A549 (cell line): ENCODE measurements around the gene RABIF. TPM values are rescaled to one million over a fixed set of nuclear protein-coding genes. Genes with fewer than 3 reads are reported as not detected.

Experiments used
- ATAC-seq, 2 experiments: fragments of 200-7000 bp in 1 of 2; fragments of >200 bp in 1 of 2; cut with Nextera tagmentation in 1 of 2; cut with Tn5 transposase in 1 of 2; 3 replicates each; pipeline versions ENCODE4 v1.8.0 to v1.9.1; 2018 to 2020; ENCODE audit warnings: mild to moderate bottlenecking in 1 of 2, moderate library complexity in 1 of 2
- CTCF ChIA-PET: fragments of 300-600 bp; sonication (Branson Sonifier 250); formaldehyde crosslinking; extraction: SDS; loops from one replicate; lab custom pipeline; 2021; ENCODE audit warnings: antibody characterized with exemption, inconsistent platforms; lab: Yijun Ruan, JAX
- POLR2A ChIA-PET: fragments of 350-600 bp; formaldehyde crosslinking; extraction: SDS; loops from one replicate; lab custom pipeline; 2021; ENCODE audit warnings: antibody characterized with exemption, inconsistent platforms; lab: Yijun Ruan, JAX
- DNase-seq, 2 experiments: peaks; one replicate each; pipeline versions ENCODE4 v3.0.0 to v3.0.0-alpha.2; 2011 to 2016; ENCODE audit warnings: low read depth in 1 of 2, low spot score in 1 of 2
- FAIRE-seq: peaks from 2 replicates; lab custom pipeline; 2011; peaks lifted over from hg19 to GRCh38; lab: Jason Lieb, UNC
- H3K27ac ChIP-seq, 2 experiments: fragments of >200 bp; sonication (Bioruptor Twin); formaldehyde crosslinking; 3 replicates each; pipeline ENCODE4 v1.5.1; 2016 to 2017
- H3K4me1 ChIP-seq: fragments of >200 bp; sonication (Bioruptor Twin); formaldehyde crosslinking; 3 replicates; pipeline ENCODE4 v1.6.1; 2016
- H3K4me2 ChIP-seq: fragments of >200 bp; sonication (Bioruptor Twin); formaldehyde crosslinking; 3 replicates; pipeline ENCODE4 v1.6.1; 2016
- H3K4me3 ChIP-seq: fragments of >200 bp; sonication (Bioruptor Twin); formaldehyde crosslinking; 3 replicates; pipeline ENCODE4 v1.5.1; 2016
- H3K9me3 ChIP-seq: fragments of >200 bp; sonication (Bioruptor Twin); formaldehyde crosslinking; 3 replicates; pipeline ENCODE4 v1.6.1; 2016
- CBX2 ChIP-seq: fragments of 200-600 bp; sonication (generic); IDR thresholded peaks from 2 replicates; pipeline ENCODE4 v1.6.1; 2016; ENCODE audit warnings: low read depth, mild to moderate bottlenecking, borderline replicate concordance
- CEBPB ChIP-seq, 2 experiments: fragments of >200 bp in 1 of 2; sonication (Bioruptor Twin) in 1 of 2; formaldehyde crosslinking in 1 of 2; IDR thresholded peaks; 2 replicates each; pipeline ENCODE4 v1.6.1; 2012 to 2016
- EP300 ChIP-seq, 2 experiments: fragments of >200 bp; sonication (Bioruptor Twin); formaldehyde crosslinking; IDR thresholded peaks; 2 replicates in 1 of 2; 3 replicates in 1 of 2; pipeline ENCODE4 v1.6.1; 2016 to 2017
- HDAC2 ChIP-seq: fragments of 200-600 bp; sonication (generic); IDR thresholded peaks from 2 replicates; pipeline ENCODE4 v1.6.1; 2016
- HOXA7 ChIP-seq: fragments of 250-450 bp; sonication (Bioruptor Pico); IDR thresholded peaks from 2 replicates; pipeline ENCODE4 v1.5.0; 2020; ENCODE audit warnings: mild to moderate bottlenecking, moderate library complexity
- HOXB13 ChIP-seq: fragments of 250-450 bp; sonication (Bioruptor Pico); IDR thresholded peaks from 2 replicates; pipeline ENCODE4 v1.5.0; 2020; ENCODE audit warnings: low read depth, mild to moderate bottlenecking, moderate library complexity
- KDM5A ChIP-seq: fragments of 200-600 bp; sonication (generic); IDR thresholded peaks from 2 replicates; pipeline ENCODE4 v1.6.1; 2016; ENCODE audit warnings: antibody characterized with exemption, mild to moderate bottlenecking
- NPAS2 ChIP-seq: fragments of 250-450 bp; sonication (Bioruptor Pico); IDR thresholded peaks from 2 replicates; pipeline ENCODE4 v1.8.0; 2022; ENCODE audit warnings: mild to moderate bottlenecking, moderate library complexity, borderline replicate concordance
- POLR2A ChIP-seq: IDR thresholded peaks from 2 replicates; pipeline ENCODE4 v1.6.1; 2012; ENCODE audit warnings: mild to moderate bottlenecking, low read length
- POLR2AphosphoS2 ChIP-seq: conservative IDR thresholded peaks from 2 replicates; pipeline ENCODE4 v1.6.1; 2012; ENCODE audit warnings: low read length, improper control_type of control experiment, inconsistent platforms
- RCOR1 ChIP-seq: fragments of 150-350 bp; IDR thresholded peaks from 2 replicates; pipeline ENCODE4 v1.6.1; 2014; ENCODE audit warnings: antibody characterized with exemption, low read length, low read depth
- RFX5 ChIP-seq: fragments of 450-650 bp; IDR thresholded peaks from 2 replicates; pipeline ENCODE4 v1.7.1; 2014; ENCODE audit warnings: antibody characterized with exemption, mild to moderate bottlenecking, moderate library complexity
- RNF2 ChIP-seq: fragments of 200-600 bp; sonication (generic); IDR thresholded peaks from 2 replicates; pipeline ENCODE4 v1.6.1; 2016; ENCODE audit warnings: low read depth, mild to moderate bottlenecking, antibody characterized with exemption, moderate library complexity, borderline replicate concordance
- ZC3H11A ChIP-seq: fragments of 450-650 bp; IDR thresholded peaks from 2 replicates; pipeline ENCODE4 v1.6.1; 2014; ENCODE audit warnings: antibody characterized with exemption, mild to moderate bottlenecking
- ZFP36 ChIP-seq: fragments of 450-650 bp; IDR thresholded peaks from 2 replicates; pipeline ENCODE4 v1.6.1; 2014; ENCODE audit warnings: borderline replicate concordance; ENCODE audit not compliant: partially characterized antibody
- ZNF302 ChIP-seq: fragments of 250-450 bp; sonication (Bioruptor Pico); IDR thresholded peaks from 2 replicates; pipeline ENCODE4 v1.9.0; 2021; ENCODE audit warnings: inconsistent platforms, mild to moderate bottlenecking, moderate library complexity
- WGBS: methylation state at CpG from one replicate; pipeline ENCODE4 v1.1.6; 2017; ENCODE audit errors: missing lambda C conversion rate; 5-methylcytosine and 5-hydroxymethylcytosine counted together
- polyA plus RNA-seq, 4 experiments: library from polyadenylated mRNA; depleted of rRNA in 3 of 4; stranded (reverse); fragments of >200 nt; fragmentation: RNase III in 1 of 4; extraction: RNeasy Plus Mini Kit Qiagen cat#74134 plus additional on column Dnase treatment in 1 of 4; gene quantifications; 2 replicates in 3 of 4; 3 replicates in 1 of 4; pipeline ENCODE4 v1.2.3, GENCODE V29; 2011 to 2017
- TF ChIP-seq, protein P1 (sequence below): fragments of 200-600 bp; sonication (generic); IDR thresholded peaks from 2 replicates; pipeline ENCODE4 v1.6.1; 2016; ENCODE audit warnings: antibody characterized with exemption, mild to moderate bottlenecking, moderate library complexity

RABIF gene
- polyA plus RNA-seq, 2 of the 4 experiments (the other 2 are of a cell fraction), result 16.8 to 22.1 TPM

- POLR2A ChIA-PET, result interaction anchor here (2.1 kb wide), 1 partner anchor 25 kb away, joined by 6 read pairs; no protein-coding TSS in a partner anchor
- H3K27ac ChIP-seq, result no peak overlapping the region
- H3K4me2 ChIP-seq, result no peak overlapping the region
- CTCF ChIA-PET, result interaction anchor here (0.8 to 1.8 kb wide), 5 partner anchors 11 to 410 kb away, joined by 3 to 6 read pairs (median 3); no protein-coding TSS in a partner anchor
- no peaks in the 10 kb centered on the region for H3K9me3 ChIP-seq
- WGBS, result 13% methylated on average over 5 of the region's 5 CpGs
- H3K4me3 ChIP-seq, result no peak overlapping the region
- no peaks in the 10 kb centered on the region; the same call in 2 of the 3 replicates for H3K4me1 ChIP-seq
- DNase-seq (no peak), FAIRE-seq (no peak), ATAC-seq (no peak)
- TF ChIP-seq HOXA7 (CRISPR knock-in tag) (no peak), KDM5A (no peak), EP300 (IDR thresholded peaks at IDR 0.05) (no peak), NPAS2 (CRISPR knock-in tag) (no peak), POLR2AphosphoS2 (no peak), HOXB13 (CRISPR knock-in tag) (no peak), HDAC2 (no peak), ZNF302 (no peak), RFX5 (no peak), CBX2 (no peak), ZC3H11A (no peak)
Measured at GRCh38 chr1:202862679-202863560, 26.0 kb downstream of the RABIF start.

DNA sequence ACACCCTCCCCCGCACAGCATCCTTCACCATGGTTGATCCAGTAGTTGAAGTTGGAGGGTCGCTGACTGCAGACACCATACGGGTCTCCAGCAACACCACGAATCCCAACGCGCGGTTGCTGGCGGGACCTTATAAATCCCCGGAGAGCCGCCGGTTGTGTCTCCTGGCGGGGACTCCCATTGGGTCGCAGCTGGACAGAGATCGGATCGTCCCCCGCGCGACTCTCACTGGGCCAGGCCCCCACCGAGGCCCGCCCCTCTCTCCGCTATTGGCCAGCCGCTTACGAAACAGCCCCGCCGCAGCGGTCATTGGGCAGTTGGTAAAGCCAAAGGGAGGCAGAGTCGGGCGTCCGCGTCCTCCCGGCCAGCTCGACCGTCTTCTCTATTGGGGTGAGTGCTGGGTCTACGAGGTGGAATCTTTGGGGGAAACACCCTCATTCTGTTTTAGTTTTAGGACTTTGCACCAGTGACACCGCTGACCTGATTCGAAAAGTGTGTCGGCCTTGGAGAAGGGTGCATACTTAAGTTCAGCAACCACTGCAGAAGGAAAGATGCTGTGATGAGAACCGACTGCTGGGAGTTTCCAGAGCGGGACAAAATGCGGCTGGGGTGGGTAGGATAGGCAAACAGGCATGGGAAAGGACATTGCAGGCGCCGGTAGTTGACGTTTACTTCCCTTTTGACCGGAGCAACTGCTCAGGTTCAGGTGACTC, 27.4 kb downstream of the RABIF start:
- no peak for TF ChIP-seq ZFP36
- TF ChIP-seq, protein P1, sequence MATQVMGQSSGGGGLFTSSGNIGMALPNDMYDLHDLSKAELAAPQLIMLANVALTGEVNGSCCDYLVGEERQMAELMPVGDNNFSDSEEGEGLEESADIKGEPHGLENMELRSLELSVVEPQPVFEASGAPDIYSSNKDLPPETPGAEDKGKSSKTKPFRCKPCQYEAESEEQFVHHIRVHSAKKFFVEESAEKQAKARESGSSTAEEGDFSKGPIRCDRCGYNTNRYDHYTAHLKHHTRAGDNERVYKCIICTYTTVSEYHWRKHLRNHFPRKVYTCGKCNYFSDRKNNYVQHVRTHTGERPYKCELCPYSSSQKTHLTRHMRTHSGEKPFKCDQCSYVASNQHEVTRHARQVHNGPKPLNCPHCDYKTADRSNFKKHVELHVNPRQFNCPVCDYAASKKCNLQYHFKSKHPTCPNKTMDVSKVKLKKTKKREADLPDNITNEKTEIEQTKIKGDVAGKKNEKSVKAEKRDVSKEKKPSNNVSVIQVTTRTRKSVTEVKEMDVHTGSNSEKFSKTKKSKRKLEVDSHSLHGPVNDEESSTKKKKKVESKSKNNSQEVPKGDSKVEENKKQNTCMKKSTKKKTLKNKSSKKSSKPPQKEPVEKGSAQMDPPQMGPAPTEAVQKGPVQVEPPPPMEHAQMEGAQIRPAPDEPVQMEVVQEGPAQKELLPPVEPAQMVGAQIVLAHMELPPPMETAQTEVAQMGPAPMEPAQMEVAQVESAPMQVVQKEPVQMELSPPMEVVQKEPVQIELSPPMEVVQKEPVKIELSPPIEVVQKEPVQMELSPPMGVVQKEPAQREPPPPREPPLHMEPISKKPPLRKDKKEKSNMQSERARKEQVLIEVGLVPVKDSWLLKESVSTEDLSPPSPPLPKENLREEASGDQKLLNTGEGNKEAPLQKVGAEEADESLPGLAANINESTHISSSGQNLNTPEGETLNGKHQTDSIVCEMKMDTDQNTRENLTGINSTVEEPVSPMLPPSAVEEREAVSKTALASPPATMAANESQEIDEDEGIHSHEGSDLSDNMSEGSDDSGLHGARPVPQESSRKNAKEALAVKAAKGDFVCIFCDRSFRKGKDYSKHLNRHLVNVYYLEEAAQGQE, result no peak
- TF ChIP-seq POLR2A, result 0 out of 2 replicates have a peak, but pooled peaks have one; percentile 16
- TF ChIP-seq CEBPB (IDR thresholded peaks at IDR 0.05), result peak; percentile 52 to 77; a peak in 2 of 4 replicates
- TF ChIP-seq RCOR1, result no peak
- peak; percentile 56; the same call in 1 of the 2 replicates for TF ChIP-seq RNF2
- no peak for TF ChIP-seq CBX2
- WGBS, result 2% methylated on average over 29 of the region's 44 CpGs
- no peaks in the 10 kb centered on the region for H3K9me3 ChIP-seq
- peak overlapping the region; percentile 74 for H3K4me3 ChIP-seq
- peak; percentile 87 to 92 for DNase-seq
- H3K27ac ChIP-seq, result peak overlapping the region in 1 of 2 experiments; percentile 66; a peak in 3 of 6 replicates
- ChIA-PET POLR2A (interaction anchor here (1.0 to 2.1 kb wide), 4 partner anchors 18 to 65 kb away, joined by 3 to 6 read pairs (median 5); partner anchors contain the start of genes KDM5B and KLHL12), CTCF (interaction anchor here (0.6 to 2.5 kb wide), 4 partner anchors 10 to 798 kb away, joined by 3 to 13 read pairs (median 3); no protein-coding TSS in a partner anchor)
- no peaks in the 10 kb centered on the region; the same call in 2 of the 3 replicates for H3K4me1 ChIP-seq
- FAIRE-seq, result no peak
- ATAC-seq, result peak; percentile 94 to 98
- H3K4me2 ChIP-seq, result peak overlapping the region; percentile 88
